HG03045 (cell line): Measurements from ENCODE around the gene SLC25A26.

ENCODE experiments used
- ATAC-seq: cut with Tn5 transposase; IDR thresholded peaks from one replicate; pipeline ENCODE4 v1.9.1; 2021; ENCODE audit warnings: mild to moderate bottlenecking, moderate library complexity; ENCODE audit not compliant: unreplicated experiment

The SLC25A26 gene

DNA sequence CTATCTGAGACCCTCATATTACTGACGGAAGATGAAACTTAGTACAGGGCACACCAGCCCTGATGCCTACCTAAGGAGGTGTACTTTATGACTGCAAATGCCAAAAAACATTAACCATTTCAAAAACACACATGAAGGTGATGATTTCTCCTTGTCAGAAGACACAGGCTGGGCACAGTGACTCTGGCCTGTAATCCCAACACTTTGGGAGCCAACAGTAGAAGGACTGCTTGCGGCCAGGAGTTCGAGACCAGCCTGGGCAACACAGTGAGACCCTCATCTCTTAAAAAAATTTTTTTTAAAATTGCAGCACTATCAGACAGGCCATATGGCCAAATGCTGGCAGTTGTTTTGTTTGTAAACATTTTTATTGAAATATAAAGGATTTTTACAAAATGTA, 206.6 kb downstream of the SLC25A26 start:
- ATAC-seq: no peak

- no peak for ATAC-seq
Observed at GRCh38 chr3:66427951-66428474, 207.2 kb downstream of the SLC25A26 start.
